Activated T-cell treated with anti-CD3 and anti-CD28 coated beads for 48 hours (primary cell): ENCODE results near the gene PEAK1.
A peak's percentile ranks its signal among the peaks of the same experiment; 100 is the strongest.
"Not testable (repeated sequence)": the region's sequence is repeated elsewhere in the genome, so short reads cannot be mapped to it uniquely, and the experiment has no call there.

ENCODE experiments used
- DNase-seq: peaks from one replicate; pipeline ENCODE4 v3.0.0-alpha.2; 2020; ENCODE audit warnings: low read depth

PEAK1 gene

DNA sequence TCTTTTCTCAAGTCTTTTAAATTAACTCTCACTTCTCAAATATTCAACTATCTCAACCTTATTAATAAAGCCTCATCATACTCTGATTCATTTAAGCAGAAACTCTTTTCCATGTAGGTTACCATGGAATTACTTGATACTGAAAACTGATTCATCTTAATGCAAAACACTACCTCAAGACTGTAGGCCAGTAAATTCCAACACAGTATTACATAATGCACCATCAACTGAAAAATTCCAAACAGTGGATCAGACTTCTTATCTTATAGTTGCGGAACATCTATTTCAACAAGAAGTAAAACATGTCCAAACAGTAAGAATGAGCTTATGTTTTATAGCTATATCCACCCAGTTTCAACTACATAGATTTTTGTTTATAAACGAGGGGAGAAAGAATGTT is 124.5 kb downstream of the PEAK1 start:
- DNase-seq: no peak

DNA sequence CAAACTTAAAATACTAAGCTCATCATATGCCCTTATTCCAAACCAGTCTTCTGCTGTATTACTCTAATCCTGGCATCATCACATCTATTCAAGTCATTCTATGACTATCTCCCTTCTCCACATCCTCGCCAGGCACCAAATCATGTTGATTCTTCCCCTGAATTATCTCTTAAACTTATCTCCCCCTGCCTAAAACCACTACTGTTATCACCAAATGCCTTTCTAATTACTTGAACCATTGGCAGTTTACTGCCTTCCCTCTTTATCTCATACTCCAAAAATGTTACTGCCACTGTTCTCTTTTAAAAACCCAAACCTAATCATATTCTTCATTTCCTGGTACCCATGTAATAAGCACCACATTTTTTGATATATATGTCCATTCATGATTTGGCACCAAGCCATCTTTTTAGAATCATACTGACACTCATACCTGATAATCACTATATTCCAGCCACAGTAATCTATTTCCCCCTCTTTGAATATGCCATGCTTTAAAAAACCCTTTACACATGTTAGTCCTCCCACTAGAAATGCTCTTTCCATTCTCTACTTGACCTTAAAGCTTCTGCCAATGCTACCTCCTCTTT is 126.8 kb downstream of the PEAK1 start:
- no peak for DNase-seq

DNA sequence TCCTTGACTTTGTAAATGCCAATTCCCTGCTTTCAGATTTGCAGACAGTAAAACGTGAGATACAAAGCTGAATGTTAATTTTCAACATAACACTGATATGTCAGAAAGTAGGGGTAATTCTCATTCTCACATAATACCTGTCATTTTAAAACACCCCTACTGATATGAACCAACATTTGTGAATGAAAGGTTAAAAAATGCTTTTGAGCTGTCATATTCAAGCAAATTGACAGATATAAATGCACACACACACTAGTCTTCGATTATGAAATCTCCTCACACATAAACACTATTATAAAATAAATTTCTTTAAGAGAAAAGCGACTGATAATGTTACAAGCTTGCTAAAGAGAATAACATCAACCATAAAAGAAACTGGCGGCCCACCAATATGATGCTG is 128.8 kb downstream of the PEAK1 start:
- no peak for DNase-seq

DNA sequence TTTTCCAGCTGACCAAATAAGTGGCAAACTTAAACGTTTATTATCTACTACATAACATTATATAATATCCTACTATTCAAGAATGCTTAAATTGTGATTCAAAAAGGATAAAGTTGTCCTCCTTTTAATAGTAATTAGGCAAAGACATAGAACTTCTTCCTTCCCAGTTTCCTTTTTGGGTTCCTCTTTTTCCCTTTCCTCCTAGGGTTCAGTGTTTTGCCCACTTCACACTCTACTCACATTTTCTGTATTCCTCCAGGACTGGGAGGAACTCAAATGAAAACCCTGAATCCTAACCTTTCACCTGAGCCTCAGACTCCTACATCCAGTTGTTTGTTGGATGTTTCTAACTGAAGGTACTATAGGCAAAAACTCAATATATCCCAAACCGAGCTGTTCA is 132.5 kb downstream of the PEAK1 start:
- DNase-seq: no peak

DNA sequence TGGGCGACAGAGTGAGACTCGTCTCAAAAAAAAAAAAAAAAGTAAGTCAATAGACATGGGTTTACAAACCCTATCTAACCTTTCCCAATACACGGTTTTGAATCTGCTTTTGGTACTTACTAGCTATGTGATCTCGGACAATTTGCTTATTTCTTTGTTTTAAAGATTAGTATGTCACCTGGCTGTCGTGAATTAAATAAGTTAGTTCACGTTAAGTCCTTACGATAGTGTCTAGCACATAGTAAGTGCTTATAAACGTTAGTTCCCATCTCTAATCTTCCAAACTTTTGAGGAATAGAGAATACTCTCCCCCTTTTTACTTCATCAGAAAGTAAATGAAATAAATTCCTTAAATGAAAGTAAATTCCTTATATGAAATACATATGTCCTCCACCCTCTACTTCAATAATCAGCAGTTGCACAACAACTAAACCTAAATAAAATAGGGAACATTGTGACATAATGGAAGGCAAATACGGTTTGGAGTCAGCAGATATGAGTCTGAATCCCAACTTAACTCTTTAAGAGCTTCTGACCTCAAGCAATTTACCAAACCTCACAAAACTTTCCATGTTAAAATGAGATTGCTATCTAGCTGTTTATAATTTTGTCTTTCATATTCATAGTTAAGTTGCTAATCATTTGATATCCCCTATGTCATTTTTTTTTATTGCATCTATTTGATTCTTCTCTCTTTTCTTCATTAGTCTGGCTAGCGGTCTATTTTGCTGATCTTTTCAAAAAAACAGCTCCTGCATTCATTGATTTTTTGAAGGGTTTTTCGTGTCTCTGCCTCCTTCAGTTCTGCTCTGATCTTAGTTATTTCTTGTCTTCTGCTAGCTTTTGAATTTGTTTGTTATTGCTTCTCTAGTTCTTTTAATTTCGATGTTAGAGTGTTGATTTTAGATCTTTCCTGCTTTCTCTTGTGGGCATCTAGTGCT is 134.6 kb downstream of the PEAK1 start:
- DNase-seq: no peak

DNA sequence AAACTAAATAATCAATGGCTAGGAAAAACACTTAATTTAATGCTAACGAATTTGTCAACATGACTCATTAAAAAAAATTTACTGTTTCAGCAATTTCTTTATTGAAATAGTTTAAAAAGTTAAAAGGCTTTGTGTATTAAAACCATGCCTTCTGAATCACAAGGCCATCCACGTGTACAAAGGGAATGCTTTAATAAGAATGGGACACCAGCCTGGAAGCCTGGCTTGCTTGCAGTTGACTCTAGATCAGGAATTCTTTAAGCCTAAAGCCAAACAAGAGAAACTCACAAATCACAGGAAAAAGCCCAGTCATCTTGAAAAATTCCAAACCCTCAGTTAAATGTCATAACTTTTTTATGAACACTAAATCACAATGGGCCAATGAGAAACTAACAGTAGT is 137.6 kb downstream of the PEAK1 start:
- DNase-seq: no peak

DNA sequence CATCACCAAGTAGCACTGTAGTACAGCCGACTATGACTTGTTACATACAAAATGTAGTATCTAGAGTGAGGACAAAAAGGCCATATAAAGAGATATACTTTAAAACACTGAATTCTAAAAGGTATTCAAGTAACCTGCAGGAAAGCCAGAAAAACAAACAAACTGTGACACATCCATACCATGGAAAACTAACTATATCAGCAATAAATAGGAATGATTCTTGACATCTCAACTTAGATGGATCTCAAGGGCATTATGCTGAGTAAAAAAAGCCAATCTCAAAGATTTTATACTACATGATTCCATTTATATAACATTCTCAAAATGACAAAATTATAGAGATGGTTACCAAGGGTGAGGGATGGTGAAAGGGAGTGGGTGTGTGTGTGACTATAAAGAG is 143.0 kb downstream of the PEAK1 start:
- DNase-seq: no peak

DNA sequence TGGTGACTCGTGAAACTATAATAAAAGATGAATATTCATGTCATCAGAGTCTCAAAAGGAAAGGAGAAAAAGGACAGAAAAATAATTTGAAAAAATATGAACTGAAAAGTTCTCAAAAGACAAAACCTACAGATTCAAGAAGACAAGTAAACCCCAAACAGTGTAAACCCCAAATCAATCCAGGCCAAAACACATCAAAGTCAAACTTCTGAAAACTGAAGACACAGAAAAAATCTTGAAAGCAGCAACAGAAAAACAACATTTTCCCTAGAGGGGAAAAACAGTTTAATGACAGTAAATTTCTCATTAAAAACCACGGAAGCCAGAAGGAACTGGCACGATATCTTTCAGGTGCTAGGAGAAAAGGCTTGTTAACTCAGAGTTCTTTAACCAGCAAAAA is 143.8 kb downstream of the PEAK1 start:
- DNase-seq: no peak

DNA sequence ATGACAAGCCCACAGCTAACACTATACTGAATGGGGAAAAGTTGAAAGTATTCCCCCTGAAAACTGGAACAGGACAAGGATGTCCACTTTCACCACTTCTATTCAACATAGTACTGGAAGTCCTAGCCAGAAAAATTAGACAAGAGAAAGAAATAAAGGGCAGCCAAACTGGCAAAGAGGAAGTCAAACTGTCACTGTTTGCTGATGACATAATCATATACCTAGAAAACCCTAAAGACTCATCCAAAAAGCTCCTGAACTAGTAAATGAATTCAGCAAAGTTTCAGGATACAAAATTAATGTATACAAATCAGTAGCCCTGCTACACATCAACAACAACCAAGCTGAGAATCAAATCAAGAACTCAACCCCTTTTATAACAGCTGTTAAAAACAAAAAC is 146.8 kb downstream of the PEAK1 start:
- not testable (repeated sequence) for DNase-seq

DNA sequence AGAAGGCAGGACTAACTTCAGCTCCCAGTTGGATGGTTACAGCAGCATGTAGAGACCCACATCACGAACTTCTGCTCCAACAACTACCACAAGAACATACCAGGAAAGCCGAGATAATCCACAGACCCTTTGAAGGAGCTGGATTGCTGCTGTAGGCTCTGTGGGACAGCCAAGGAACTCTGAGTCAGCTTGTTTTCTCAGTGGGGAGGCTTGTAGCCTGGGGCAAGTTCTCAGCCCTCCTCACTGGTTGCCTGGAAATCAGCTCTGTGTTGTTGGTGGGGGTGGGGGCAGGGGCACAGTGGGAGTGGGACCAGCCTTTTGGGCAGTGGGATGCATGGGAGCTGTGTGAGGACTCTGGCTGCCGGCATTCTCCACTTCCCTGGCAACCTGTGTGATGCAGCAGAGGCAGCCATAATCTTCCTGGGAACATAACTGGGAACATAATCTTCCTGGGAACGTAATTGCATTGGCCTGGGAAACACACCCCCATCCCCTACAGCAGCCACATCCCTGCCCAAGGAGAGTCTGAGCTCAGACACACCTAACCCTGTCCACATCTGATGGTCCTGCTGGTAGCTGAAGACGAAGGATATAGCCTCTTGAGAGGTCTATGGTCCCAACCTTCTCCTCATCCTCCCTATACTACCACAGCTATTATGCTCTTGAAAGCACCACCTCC is 153.1 kb downstream of the PEAK1 start:
- no peak for DNase-seq

DNA sequence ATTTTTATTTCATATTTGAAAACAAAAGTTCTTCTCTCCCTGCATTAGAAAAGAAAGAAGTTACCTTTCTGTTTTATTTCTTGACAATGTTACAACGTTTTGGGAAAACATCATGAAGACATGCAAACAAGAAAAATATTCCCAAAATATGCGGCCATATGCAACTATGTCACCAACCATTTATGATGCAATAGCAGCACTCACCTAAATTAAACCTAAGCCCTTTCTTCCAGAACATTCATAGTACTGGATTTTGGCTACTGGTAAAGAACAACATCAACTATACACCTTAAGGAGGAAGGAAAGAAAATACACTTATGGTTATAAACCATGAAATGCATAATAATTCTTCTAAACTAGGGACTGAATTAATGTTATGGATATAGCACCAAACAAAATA is 164.5 kb downstream of the PEAK1 start:
- no peak for DNase-seq

DNA sequence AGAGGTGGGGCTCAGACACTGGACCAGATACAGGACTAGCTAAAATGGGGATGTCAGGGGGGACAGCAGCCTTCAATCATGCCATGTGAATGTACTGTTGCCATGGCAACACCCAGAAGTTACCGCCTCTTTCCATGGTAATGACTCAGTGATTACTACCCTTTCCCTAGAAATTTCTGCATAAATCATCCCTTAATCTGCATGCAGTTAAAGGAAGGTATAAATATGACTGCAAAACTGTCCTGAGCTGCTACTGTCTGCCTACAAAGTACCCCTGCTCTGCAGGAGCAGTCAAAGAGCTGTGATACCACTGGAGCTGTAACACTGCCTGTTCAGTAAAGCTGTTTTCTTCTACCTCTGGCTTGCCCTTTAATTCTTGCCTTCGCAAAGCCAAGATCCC is 168.2 kb downstream of the PEAK1 start:
- DNase-seq: peak; percentile 15

DNA sequence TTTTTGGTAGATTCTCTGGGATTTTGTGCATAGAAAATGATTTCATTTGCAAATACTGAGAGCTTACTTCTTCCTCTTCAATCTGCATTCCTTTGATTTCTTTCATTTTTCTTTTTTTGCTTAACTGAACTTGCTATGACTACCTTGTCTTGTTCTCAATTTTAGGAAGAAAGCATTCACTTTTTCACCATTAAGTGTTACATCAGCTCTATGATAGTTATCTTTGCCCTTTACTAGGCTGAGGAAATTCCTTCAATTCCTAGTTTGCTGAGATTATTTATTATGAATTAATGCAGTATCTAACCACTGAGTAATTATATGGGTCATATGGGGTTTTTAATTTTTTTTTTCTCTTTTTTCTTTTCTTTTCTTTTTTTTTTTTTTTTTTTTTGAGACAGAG is 172.8 kb downstream of the PEAK1 start:
- DNase-seq: no peak

DNA sequence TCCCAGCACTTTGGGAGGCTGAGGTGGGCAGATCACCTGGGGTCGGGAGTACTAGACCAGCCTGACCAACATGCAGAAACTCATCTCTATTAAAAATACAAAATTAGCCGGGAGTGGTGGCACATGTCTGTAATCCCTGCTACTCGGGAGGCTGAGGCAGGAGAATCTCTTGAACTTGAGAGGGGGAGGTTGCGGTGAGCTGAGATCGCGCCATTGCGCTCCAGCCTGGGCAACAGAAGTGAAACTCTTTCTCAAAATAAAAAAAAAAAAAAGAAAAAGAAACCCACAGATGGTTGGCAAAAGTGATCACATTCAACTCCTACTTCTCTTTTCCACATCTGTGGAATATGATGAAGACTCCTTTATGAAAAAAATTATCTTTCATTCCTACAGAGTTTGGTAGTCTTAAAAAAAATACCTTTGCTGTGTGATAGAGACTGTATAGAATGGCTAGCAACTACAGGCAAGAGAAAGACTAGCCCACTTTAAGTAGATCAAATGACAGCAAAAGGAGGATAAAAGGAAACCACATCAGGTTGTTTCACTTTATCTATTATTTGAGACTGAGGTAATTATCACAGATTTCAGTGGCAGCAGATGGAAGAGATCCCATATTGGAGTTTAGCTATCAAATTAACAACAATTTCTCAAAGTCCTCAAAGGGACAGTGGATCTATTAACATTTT is 176.0 kb downstream of the PEAK1 start:
- DNase-seq: no peak

DNA sequence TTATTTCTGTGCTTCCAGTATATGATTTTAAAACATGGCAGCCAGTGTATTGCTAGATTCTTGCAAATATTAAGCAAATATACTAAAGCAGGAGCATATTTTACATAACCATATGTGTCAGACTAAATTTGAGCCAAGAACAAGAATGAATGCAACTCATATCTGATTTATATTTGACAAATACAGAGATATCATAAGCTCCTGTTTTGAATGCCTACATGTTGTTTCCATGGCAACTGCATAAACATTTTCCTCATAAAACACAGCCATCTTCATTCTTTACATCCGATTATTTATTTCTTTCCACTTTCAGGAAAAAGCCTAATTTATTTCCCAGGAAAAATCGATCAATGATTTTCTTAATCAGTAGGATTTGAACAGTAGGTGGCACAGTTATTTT is 176.8 kb downstream of the PEAK1 start:
- no peak for DNase-seq

DNA sequence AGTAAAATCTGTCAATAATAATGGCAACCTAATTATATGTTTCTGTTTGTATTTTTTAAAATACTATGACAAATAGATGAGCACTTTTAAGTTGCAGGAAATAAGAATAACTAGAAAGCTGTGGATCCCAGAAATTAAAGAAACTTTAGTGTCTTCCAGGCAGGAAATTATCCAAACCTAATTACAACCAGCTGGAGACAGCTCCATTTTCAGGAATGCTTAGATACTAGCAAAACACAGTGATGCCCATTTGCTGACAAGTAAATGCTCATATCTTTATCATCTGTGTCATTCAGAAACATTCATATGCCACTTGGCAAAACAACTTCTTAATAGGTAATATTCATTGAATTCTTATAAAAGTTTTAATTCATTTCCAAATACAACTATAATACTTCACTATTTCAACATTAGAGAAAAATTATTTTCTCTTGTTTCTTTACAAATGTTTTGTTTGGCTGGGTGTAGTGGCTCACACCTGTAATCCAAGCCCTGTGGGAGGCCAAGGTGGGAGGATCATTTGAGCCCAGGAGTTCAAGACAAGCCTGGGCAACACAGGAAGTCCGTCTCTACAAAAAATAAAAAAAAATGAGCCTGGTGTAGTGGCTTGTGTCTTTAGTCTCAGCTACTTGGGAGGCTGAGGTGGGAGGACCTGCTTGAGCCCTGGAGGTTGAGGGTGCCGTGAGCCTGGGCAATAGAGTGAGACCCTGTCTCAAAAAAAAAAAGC is 179.9 kb downstream of the PEAK1 start:
- DNase-seq: no peak

DNA sequence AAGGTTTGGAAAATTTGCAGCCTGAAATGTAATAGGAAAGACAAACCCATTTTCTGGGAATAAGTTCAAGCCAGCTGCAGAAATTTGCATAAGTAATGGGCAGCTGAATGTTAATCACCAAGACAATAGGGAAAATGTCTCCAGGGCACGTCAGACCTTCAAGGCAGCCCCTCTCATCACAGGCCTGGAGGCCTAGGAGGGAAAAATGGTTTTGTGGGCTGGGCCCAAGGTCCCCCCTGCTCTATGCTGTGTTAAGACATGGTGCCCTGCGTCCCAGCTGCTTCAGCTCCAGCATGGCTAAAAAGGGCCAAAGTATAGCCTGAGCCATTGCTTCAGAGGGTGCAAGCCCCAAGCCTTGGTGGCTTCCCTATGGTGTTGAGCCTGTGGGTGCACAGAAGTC is 184.3 kb downstream of the PEAK1 start:
- DNase-seq: no peak

DNA sequence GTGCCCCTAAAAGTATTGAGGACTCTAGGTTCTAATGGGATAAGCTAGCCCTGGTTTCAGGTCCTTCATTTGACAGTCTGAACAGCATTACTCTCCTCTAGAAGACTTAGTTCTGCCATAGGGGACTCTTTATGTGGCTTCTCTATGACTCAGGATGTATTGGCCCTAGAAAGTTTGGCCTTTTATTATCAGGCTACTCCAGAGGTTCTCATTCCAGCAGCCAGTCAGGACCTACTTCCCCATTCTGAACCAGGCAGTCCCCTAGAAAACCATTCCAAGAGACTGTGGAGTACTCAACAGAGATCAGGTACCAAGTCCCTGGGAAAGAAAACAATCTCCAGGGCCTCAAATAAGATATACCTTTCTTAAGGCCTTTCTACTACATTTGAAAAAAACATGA is 191.1 kb downstream of the PEAK1 start:
- no peak for DNase-seq

DNA sequence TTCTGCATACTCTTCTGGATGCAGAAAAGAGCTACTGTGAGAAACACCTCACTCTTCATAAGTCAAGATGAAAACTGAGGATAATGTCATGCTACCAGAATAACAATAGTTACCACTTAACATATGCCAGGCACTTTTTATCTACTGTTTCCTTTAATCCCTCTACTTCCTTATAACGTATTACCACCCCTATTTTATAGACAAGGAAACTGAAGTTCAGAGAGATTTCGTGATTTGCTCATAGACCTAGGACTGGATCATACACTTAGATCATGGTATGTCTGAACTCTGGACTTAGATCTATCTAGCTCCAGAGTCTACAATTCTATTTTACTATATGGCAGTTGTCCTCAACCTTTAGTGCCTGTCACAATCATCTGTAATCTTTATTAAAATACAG is 193.3 kb downstream of the PEAK1 start:
- no peak for DNase-seq

DNA sequence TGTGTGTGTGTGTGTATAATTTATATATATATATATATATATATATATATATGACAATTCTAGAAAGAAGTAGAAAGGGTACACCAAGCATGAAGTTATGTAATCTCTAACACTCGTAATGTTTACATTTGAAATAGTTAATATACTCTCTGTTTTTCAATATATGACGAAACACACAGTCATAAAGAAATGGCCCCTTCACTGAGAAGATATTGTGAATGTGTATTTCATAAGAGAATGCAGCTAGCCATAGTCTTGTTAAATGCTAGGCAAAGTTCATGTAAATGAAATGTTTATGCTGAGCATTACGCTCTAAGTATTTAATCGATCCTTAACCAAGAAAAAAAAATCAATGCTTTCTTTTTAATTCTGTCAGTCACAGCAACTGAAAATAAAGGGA is 194.3 kb downstream of the PEAK1 start:
- DNase-seq: no peak

DNA sequence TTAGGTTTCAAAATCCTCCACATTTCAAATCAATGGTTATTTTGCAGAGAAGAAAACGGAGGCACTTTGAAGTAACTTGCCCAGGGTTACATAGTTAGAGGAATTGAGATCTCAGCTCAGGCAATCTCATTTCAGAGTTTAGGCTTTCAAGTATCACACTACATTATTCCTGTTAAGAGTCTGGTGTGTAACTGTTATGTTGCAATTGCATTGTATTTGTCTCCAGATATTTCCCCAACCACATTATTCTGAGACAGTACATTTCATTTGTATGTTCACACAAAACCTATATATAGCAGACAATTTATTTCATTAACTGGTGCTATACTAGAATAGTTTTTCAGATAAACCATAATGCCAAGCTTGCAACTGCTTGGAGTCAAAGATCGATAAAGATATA is 194.8 kb downstream of the PEAK1 start:
- DNase-seq: no peak

DNA sequence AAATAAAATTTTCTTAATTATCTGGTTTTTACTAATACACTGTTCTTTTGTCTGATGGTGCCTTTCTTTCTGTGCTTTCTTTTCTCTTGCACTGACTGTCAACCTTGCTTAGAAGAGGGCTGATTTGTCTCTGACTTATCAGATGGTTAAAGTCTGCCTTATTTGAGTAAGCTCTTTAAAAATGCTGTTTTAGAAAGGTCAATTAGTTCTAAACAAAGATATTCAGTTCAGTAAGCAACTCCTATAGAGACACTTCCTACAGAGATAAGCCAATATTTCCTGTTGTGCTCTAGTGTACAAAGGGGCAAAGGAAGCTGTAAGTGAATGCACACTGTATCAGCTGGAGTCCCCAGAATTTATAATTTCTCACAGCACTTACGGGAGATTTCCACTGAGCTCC is 195.6 kb downstream of the PEAK1 start:
- DNase-seq: no peak
